Measurements from ENCODE around the gene GRHL1. TPM values are rescaled to one million over a fixed set of nuclear protein-coding genes. Genes with fewer than 3 reads are reported as not detected.
A peak's percentile ranks its signal among the peaks of the same experiment; 100 is the strongest.

The GRHL1 gene
- total RNA-seq, 4 donors from 2014 or later = 112 to 233 (median 121) TPM

GRCh38 chr2:10002109-10002508, 50.6 kb downstream of the GRHL1 start:
- DNase-seq (ENCODE audit: low spot score in 2 of 2) = no peak
- WGBS = 80% methylated on average over 5 of the region's 5 CpGs
- no peak overlapping the region for H3K27ac ChIP-seq
- no peak for TF ChIP-seq POLR2AphosphoS5 (IDR thresholded peaks at IDR 0.05)
- TF ChIP-seq CTCF (IDR thresholded peaks at IDR 0.05) = no peak
- TF ChIP-seq POLR2A (IDR thresholded peaks at IDR 0.05) = no peak
- no peak for TF ChIP-seq EP300 (IDR thresholded peaks at IDR 0.05)
- no peak overlapping the region for H3K4me3 ChIP-seq
- H3K9me3 ChIP-seq = no peaks in the 10 kb centered on the region
- no peaks in the 10 kb centered on the region for H3K27me3 ChIP-seq
- H3K36me3 ChIP-seq = peaks cover 3% of the 10 kb centered on the region
- peaks cover 20% of the 10 kb centered on the region for H3K4me1 ChIP-seq

GRCh38 chr2:10002681-10003080, 51.2 kb downstream of the GRHL1 start:
- DNase-seq (ENCODE audit: low spot score in 2 of 2) = peak; percentile 52 to 61
- Histone ChIP-seq H3K36me3 (no peaks in the 10 kb centered on the region), H3K4me1 (peaks cover 25% of the 10 kb centered on the region), H3K9me3 (no peaks in the 10 kb centered on the region), H3K27ac (peak overlapping the region; percentile 26), H3K4me3 (no peak overlapping the region), H3K27me3 (no peaks in the 10 kb centered on the region)
- 84% methylated on average over 9 of the region's 9 CpGs for WGBS
- TF ChIP-seq POLR2AphosphoS5 (IDR thresholded peaks at IDR 0.05) (no peak), CTCF (IDR thresholded peaks at IDR 0.05) (no peak), EP300 (IDR thresholded peaks at IDR 0.05) (no peak), POLR2A (IDR thresholded peaks at IDR 0.05) (no peak)

- WGBS = 80% methylated on average over 20 of the region's 20 CpGs
- no peaks in the 10 kb centered on the region for H3K9me3 ChIP-seq
- peak; percentile 58 to 66 for DNase-seq (ENCODE audit: low spot score in 2 of 2)
- H3K36me3 ChIP-seq = no peaks in the 10 kb centered on the region
- H3K4me1 ChIP-seq = peaks cover 33% of the 10 kb centered on the region
- H3K27ac ChIP-seq = peak overlapping the region; percentile 26
- H3K27me3 ChIP-seq = no peaks in the 10 kb centered on the region
- TF ChIP-seq POLR2A (IDR thresholded peaks at IDR 0.05) = no peak
- peak in 2 of 3 donors; percentile 49 to 74 for TF ChIP-seq POLR2AphosphoS5 (IDR thresholded peaks at IDR 0.05)
- no peak overlapping the region for H3K4me3 ChIP-seq
Observed at GRCh38 chr2:10003206-10004125, 52.0 kb downstream of the GRHL1 start.

- Histone ChIP-seq H3K27me3 (no peaks in the 10 kb centered on the region), H3K4me1 (peaks cover 40% of the 10 kb centered on the region), H3K4me3 (no peak overlapping the region), H3K36me3 (no peaks in the 10 kb centered on the region), H3K27ac (peak overlapping the region; percentile 22), H3K9me3 (no peaks in the 10 kb centered on the region)
- TF ChIP-seq POLR2AphosphoS5 (IDR thresholded peaks at IDR 0.05) = no peak
- no peak for TF ChIP-seq EP300 (IDR thresholded peaks at IDR 0.05)
- no peak for TF ChIP-seq CTCF (IDR thresholded peaks at IDR 0.05)
- no peak for TF ChIP-seq POLR2A (IDR thresholded peaks at IDR 0.05)
- whole genome bisulfite sequencing = 96% methylated on average over 5 of the region's 5 CpGs
- peak; percentile 23 to 28 for DNase-seq (ENCODE audit: low spot score in 2 of 2)
Observed at GRCh38 chr2:10004401-10004800, 52.9 kb downstream of the GRHL1 start.

- H3K4me3 ChIP-seq = no peak overlapping the region
- H3K27me3 ChIP-seq = no peaks in the 10 kb centered on the region
- no peaks in the 10 kb centered on the region for H3K9me3 ChIP-seq
- 66% methylated on average over 3 of the region's 3 CpGs for WGBS
- peak; percentile 40 to 43 for DNase-seq (ENCODE audit: low spot score in 2 of 2)
- H3K4me1 ChIP-seq = peaks cover 44% of the 10 kb centered on the region
- TF ChIP-seq EP300 (IDR thresholded peaks at IDR 0.05) = no peak
- no peak for TF ChIP-seq POLR2A (IDR thresholded peaks at IDR 0.05)
- no peak for TF ChIP-seq CTCF (IDR thresholded peaks at IDR 0.05)
- no peak for TF ChIP-seq POLR2AphosphoS5 (IDR thresholded peaks at IDR 0.05)
- no peak overlapping the region for H3K27ac ChIP-seq
- no peaks in the 10 kb centered on the region for H3K36me3 ChIP-seq
Observed at GRCh38 chr2:10004836-10005235, 53.3 kb downstream of the GRHL1 start.

Data from suprapubic skin (tissue), 4 donors.